Measurements from ENCODE around the gene PAX3. TPM values are rescaled to one million over a fixed set of nuclear protein-coding genes. Genes with fewer than 3 reads are reported as not detected.

The PAX3 gene
- polyA plus RNA-seq, 1 experiment: not detected

DNA sequence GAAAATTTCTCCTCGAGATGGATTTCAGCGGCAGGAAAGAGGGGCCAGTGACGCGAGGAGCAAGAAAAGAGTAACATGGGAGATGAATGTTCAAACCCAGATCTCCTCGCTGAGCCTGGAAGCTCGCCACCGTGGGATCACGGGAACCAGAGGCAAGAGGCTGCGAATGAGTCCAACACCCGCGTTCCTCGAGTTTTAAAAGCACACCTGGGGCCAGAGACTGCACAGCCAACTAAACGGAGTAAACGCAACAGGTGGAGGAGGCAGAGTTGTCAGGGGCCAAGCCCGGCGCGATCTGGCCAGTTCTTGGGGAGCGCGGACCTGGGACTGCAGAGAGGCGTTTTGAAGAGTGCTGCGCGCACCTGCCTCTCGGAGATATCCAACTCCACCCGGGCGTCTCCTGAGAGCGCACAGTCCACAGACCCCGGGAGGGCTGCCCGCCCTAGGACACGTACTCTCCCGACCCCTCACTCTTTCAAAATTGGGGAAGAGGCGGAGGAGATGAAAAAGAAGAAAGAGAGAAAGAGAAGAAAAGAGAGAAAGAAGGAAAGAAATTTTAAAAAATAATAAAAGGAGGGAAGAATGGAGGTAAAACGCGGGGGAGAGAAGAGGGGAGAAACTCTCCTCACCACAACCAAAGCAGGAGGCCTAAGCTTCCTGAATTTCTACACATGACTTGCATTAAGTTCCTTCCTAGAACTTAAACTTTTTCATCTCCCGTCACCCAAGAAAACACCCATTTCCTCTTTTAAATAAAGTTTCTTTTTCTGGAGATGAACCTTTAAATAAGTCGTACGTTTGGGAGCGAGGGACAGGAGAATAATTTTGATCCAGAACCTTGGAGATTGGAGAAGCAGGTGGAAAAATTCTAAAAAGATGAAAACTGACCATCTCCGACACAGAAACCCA, 5.3 kb upstream of the PAX3 start:
- ChIA-PET CTCF (no interaction called here), POLR2A (no interaction called here)
- Histone ChIP-seq H3K27ac (ENCODE audit: low read depth, low read length) (no peak overlapping the region), H3K27me3 (ENCODE audit: control insufficient read depth, insufficient read depth, low read length) (peaks cover 100% of the 10 kb centered on the region), H3K9me3 (ENCODE audit: control insufficient read depth, insufficient read depth, low read length) (peaks cover 26% of the 10 kb centered on the region; the same call in 1 of the 2 replicates), H3K4me3 (ENCODE audit: low read depth, low read length) (no peak overlapping the region)
- TF ChIP-seq, protein P1, sequence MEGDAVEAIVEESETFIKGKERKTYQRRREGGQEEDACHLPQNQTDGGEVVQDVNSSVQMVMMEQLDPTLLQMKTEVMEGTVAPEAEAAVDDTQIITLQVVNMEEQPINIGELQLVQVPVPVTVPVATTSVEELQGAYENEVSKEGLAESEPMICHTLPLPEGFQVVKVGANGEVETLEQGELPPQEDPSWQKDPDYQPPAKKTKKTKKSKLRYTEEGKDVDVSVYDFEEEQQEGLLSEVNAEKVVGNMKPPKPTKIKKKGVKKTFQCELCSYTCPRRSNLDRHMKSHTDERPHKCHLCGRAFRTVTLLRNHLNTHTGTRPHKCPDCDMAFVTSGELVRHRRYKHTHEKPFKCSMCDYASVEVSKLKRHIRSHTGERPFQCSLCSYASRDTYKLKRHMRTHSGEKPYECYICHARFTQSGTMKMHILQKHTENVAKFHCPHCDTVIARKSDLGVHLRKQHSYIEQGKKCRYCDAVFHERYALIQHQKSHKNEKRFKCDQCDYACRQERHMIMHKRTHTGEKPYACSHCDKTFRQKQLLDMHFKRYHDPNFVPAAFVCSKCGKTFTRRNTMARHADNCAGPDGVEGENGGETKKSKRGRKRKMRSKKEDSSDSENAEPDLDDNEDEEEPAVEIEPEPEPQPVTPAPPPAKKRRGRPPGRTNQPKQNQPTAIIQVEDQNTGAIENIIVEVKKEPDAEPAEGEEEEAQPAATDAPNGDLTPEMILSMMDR (IDR thresholded peaks at IDR 0.05; ENCODE audit: low read depth, low read length): no peak
- DNase-seq (ENCODE audit: low read depth, low spot score): no peak

GRCh38 chr2:222303045-222303827, 4.4 kb upstream of the PAX3 start:
- no peak overlapping the region for H3K4me3 ChIP-seq (ENCODE audit: low read depth, low read length)
- TF ChIP-seq, protein P1 (IDR thresholded peaks at IDR 0.05; ENCODE audit: low read depth, low read length): no peak
- CTCF ChIA-PET: no interaction called here
- no peak for DNase-seq (ENCODE audit: low read depth, low spot score)
- POLR2A ChIA-PET: no interaction called here
- H3K27me3 ChIP-seq (ENCODE audit: control insufficient read depth, insufficient read depth, low read length): peaks cover 100% of the 10 kb centered on the region
- H3K27ac ChIP-seq (ENCODE audit: low read depth, low read length): no peak overlapping the region
- peaks cover 35% of the 10 kb centered on the region; the same call in 1 of the 2 replicates for H3K9me3 ChIP-seq (ENCODE audit: control insufficient read depth, insufficient read depth, low read length)

DNA sequence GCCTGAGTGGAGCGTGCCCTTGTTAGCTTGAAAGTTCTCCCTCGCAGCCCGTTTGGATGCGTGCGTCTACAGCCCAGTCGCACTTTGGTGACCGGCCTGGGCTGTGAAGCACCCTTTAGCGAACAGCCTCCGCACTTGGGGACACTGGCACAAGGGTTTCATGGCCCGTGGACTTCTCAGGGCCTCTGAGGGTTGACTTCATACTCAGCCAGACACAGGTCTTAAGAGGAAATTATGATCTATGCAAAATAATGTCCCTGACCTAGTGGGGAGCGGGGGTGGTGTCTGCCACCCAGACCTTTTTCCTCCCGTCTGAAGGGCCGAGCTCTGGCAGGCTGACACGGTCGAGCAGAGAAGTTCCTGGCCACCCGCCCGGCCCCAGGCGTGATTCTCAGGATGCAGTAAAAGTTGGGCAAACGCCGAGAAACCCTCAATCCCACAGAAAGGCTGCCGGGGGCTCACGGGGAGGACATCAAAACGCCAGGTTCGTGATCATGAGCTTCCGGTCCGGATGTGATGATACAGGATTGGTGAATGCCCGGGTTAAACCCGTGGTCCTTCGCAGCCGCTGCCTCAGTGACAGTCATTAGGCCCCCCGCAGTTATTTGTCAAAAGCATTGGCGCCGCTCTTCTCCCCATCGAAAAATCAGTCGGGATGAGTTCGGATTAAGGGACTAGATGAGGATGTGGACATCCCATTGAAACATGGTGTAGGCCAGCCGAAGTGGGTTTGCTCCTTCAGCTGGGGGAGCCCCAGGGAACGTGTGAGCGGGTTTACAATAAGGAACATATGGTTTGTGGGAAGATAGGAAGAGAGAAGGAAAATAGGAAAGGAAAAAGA, 3.6 kb upstream of the PAX3 start:
- TF ChIP-seq, protein P1 (IDR thresholded peaks at IDR 0.05; ENCODE audit: low read depth, low read length): no peak
- CTCF ChIA-PET: no interaction called here
- POLR2A ChIA-PET: no interaction called here
- Histone ChIP-seq H3K9me3 (ENCODE audit: control insufficient read depth, insufficient read depth, low read length) (peaks cover 36% of the 10 kb centered on the region; the same call in 1 of the 2 replicates), H3K4me3 (ENCODE audit: low read depth, low read length) (no peak overlapping the region), H3K27me3 (ENCODE audit: control insufficient read depth, insufficient read depth, low read length) (peaks cover 100% of the 10 kb centered on the region), H3K27ac (ENCODE audit: low read depth, low read length) (no peak overlapping the region)
- DNase-seq (ENCODE audit: low read depth, low spot score): no peak

DNA sequence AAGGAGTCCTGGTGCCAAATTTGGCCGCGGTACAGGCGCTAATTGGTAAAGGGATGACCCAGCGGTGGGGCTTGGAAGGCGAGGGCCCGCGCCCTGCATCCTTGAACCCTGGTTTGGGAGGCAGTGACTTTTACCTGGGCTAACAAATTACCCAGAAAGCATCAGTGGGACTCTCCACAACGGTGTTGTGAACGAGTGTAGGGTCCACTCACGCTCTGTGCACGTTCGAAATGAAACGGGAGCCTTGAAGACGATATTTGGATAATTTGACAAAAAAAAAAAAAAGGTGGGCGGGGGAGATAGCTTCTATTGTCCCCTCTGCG, 3.0 kb upstream of the PAX3 start:
- TF ChIP-seq, protein P1 (IDR thresholded peaks at IDR 0.05; ENCODE audit: low read depth, low read length): no peak
- peaks cover 100% of the 10 kb centered on the region for H3K27me3 ChIP-seq (ENCODE audit: control insufficient read depth, insufficient read depth, low read length)
- CTCF ChIA-PET: no interaction called here
- no peak for DNase-seq (ENCODE audit: low read depth, low spot score)
- H3K9me3 ChIP-seq (ENCODE audit: control insufficient read depth, insufficient read depth, low read length): peaks cover 34% of the 10 kb centered on the region; the same call in 1 of the 2 replicates
- H3K4me3 ChIP-seq (ENCODE audit: low read depth, low read length): no peak overlapping the region
- POLR2A ChIA-PET: no interaction called here
- H3K27ac ChIP-seq (ENCODE audit: low read depth, low read length): no peak overlapping the region
